LoVo (cell line): ENCODE measurements around the gene TWF1.

Source experiments
- DNase-seq: peaks from one replicate; pipeline ENCODE4 v3.0.0-alpha.2; 2016; ENCODE audit warnings: low spot score

The TWF1 gene

GRCh38 chr12:43805860-43806736 is at the start of gene TWF1:
Gene TWF1 (minus strand): TSS chr12:43806317. CDS start chr12:43806245, 72 bp downstream.
- peak; percentile 92 for DNase-seq

- DNase-seq, result no peak
Measured at GRCh38 chr12:43852744-43853143, 46.6 kb upstream of the TWF1 start.

- DNase-seq, result no peak
Measured at GRCh38 chr12:43848786-43849185, 42.7 kb upstream of the TWF1 start.

DNA sequence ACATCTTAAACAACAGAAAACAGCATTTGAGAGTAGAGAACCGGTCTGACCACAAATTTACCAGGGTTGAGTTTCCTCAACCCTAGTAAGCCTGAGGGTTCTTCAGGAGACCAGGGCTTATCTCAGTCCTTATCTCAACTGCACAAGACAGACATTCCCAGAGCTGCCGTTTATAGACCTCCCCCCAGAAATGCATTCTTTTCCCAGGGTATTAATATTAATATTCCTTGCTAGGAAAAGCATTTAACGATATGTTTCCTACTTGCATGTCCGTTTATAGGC is 42.0 kb upstream of the TWF1 start:
- DNase-seq, result no peak

DNA sequence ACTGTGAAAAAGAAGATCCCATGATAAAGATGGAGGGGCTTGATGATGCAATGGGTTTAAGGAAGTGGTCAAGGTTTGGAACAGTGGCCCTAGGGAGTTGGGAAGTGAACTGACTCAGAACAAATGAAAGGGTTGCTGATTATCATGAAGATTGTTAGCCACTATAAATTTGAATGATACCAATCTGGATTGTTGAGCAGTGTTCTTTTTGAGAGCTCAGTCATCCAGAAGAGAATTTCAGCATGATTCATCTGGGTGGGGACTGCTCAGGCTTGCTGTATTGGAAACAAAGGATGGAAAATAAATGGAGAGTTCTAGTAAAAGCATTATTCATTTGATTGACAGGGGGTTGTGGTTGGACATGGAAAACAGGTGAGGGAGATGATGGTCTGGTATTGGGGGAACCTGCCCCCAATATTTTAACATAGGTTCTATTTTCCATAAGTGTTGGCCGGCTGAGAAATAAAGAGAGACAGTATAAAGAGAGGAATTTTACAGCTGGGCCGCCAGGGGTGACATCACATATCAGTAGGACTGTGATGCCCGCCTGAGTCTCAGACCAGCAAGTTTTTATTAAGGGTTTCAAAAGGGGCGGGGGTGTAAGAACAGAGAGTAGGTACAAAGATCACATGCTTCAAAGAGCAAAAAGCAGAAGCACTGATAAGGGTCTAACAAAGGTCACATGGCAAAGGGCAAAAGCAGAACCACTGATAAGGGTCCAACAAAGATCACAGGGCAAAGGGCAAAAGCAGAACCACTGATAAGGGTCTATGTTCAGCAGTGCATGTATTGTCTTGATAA is 41.5 kb upstream of the TWF1 start:
- peak; percentile 36 for DNase-seq

GRCh38 chr12:43842259-43842658 is 36.1 kb upstream of the TWF1 start:
- DNase-seq, result no peak

DNA sequence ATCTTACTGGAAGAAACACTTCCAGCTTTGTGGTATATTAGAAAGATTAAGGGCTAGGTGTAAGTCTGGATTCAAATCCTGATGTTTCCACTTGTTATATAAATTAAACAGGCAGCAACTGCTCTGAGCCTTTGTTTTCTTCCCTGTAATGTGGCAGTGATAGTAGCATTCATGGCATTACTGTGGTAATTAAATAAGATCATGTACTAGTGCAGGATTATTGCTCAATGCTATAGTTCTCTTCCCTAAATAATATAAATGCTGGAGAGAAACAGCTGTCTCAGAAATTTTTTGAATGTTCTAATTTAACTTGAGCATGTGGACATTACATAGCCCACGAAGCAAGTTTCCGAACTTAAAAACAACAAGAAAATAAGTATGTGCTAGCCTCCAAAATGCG is 35.1 kb upstream of the TWF1 start:
- no peak for DNase-seq

GRCh38 chr12:43840338-43840737 is 34.2 kb upstream of the TWF1 start:
- DNase-seq, result no peak

GRCh38 chr12:43836475-43836989 is 30.4 kb upstream of the TWF1 start:
- peak; percentile 19 for DNase-seq

DNA sequence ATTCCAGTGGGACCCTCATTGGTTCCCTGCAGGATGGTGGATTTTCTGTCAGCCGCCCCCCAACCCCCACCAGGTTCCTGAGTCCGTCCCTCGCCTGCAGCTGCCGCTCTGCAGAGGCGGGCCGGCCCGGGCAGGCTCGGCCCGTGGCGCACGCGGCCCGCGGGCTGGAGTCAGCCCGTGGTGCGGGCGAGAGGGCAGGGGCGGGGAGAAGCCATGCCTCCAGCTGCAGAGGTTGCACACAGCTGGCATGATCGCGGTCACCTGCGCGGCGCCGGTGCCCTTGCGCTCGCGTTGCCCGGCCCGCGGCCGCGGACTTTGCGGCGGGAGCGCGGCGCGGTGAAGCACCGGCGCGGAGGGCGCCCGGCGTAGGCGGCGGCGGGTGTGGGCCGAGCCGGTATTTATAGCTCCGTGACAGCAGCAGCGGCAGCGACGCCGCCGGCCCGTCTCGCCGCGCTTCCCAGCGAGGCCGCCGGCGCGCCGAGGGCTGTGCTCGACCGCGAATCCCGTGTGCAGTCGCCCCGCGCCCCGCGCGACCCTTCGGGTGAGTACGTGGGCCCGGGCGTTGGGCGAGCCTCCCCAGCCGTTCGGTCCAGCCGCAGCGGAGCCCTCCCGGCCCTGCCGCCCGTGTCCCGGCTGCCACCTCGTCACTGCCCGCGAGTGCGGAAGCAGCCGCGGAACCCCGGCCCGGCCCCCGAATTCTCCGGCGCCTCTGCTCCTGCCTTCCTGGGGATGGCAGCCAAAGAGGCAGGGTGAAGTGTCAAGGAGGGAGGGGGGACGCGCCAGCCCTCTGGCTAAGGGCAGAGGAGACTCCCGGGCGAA is 29.7 kb upstream of the TWF1 start, which contains the start of gene TMEM117:
TSS of gene TMEM117 (plus strand) at position 426 of the 819 bp plus-strand sequence.
- peak; percentile 66 for DNase-seq

DNA sequence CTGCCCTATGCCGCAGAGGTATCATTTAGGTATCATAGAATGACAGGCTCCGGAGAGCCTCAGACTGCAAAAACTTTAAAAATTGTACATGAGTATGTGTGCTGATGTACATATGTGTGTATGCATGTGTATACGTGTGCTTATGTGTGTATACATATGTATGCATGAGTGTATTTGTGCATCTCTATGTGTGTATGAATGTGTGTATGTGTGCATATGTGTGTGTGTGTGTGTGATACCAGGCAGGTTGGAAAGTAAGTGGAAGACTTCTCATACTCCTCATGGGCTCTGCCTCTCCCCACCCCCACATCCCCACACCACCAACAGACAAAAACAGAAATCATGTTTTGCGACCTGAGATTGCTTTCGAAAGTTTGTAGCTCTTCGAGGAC is 29.1 kb upstream of the TWF1 start:
- no peak for DNase-seq

DNA sequence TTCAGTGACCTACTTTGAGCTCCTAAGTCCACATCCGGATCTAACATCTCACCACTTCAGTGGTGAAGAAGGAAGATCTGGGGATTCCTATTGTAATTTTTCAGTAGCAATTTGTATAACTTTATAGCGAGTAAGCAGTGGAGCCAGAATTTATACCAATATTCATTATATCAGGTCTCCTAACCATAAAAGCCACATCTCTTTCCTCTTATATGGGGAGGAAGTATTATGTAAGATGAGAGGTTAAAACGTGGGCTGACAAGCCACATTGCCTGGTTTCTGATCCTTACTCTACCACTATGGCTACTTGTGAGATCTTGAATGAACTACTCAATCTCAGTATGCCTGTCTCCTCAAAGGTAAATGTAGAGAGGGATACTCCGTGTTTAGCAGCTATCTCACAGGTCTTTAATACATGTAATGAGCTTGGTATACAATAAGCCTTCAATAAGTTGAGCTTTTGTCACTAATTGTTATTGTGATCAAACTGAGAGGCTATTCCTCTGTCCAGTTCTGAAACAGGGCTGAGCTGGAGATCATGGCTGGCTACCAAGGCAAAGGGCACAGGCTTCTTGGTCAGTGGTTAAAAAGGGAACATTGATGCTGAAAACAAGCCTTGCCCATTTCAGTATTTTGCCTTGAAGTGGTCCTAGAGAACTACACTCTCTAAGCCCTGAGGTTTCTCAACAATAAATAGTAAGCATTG is 26.5 kb upstream of the TWF1 start:
- no peak for DNase-seq

- DNase-seq, result no peak
Measured at GRCh38 chr12:43827093-43827492, 21.0 kb upstream of the TWF1 start.

GRCh38 chr12:43826681-43827080 is 20.6 kb upstream of the TWF1 start:
- no peak for DNase-seq

GRCh38 chr12:43824207-43824775 is 18.2 kb upstream of the TWF1 start:
- no peak for DNase-seq

DNA sequence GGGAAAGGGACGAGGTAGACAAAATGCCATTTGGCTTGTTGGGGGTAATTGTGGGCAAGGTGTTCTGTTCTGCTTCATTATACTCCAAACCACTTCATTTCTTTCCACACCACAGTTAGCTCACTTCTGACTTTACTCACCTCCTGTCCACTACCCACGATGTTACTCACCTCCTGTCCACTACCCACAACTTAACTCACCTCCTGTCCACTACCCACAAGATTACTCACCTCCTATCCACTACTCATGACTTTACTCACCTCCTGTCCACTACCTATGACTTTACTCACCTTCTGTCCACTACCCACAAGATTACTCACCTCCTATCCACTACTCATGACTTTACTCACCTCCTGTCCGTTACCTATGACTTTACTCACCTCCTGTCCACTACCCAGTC is 10.1 kb upstream of the TWF1 start:
- DNase-seq, result no peak

DNA sequence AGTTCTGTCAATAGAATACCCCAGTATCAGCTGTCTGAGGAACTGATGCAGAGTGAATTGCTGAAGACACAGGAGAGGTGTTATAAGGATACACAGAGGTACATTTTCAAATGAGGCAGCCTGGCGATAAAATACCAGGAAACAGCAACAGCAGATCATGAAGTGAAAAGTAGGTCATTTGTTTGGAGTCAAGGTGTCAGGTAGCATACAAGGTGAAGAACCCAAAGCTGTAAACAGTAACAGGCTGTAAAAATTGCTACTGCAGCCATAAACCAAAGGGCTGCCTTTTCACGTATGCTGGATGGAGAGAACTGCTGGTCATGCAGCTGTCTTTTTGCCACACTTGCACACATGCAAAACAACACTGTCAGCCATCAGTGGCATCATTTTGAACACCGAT is 9.3 kb upstream of the TWF1 start:
- DNase-seq, result no peak

- no peak for DNase-seq
Measured at GRCh38 chr12:43812926-43813325, 6.8 kb upstream of the TWF1 start.

DNA sequence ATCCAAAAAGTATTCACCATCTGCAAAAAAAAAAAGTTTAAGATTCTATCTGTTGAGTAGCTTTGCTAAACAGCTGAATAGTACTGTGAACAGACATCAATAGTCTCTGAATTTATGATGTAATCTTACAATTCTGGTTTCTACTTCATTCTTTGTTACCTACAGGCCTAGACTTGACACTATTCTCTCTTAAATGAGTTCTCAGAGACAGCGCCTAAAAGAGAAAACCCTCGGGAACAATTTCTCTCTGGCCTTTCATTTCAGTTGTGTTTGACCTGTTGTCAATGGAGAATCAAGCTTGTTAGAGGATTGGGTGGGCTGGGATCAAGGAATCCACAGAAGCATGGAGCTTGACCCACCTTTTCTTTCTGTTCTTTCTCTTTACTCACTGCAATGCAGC is 5.9 kb upstream of the TWF1 start:
- no peak for DNase-seq

GRCh38 chr12:43807386-43807785 is 1.3 kb upstream of the TWF1 start:
- no peak for DNase-seq

DNA sequence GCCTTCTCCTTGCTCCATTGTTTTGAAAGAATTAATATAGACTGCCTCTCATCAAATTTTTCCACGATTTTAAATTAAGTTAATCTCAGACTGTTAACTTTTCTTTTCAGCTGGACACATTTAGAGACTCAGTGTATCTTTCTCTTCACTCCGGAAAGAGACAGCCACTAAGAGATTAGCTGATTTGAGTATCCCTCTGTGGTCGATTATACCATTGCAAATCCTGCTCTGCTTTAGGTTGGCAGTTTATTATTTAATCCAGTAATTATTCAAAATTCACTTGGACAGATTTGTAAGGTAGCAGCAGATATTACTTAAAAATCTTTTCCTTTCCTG is 588 bp upstream of the TWF1 start:
- no peak for DNase-seq
